ENCODE results near the gene MLLT3.

GRCh38 chr9:20363233-20363632 is 259.1 kb downstream of the MLLT3 start:
- TF ChIP-seq, protein P1, sequence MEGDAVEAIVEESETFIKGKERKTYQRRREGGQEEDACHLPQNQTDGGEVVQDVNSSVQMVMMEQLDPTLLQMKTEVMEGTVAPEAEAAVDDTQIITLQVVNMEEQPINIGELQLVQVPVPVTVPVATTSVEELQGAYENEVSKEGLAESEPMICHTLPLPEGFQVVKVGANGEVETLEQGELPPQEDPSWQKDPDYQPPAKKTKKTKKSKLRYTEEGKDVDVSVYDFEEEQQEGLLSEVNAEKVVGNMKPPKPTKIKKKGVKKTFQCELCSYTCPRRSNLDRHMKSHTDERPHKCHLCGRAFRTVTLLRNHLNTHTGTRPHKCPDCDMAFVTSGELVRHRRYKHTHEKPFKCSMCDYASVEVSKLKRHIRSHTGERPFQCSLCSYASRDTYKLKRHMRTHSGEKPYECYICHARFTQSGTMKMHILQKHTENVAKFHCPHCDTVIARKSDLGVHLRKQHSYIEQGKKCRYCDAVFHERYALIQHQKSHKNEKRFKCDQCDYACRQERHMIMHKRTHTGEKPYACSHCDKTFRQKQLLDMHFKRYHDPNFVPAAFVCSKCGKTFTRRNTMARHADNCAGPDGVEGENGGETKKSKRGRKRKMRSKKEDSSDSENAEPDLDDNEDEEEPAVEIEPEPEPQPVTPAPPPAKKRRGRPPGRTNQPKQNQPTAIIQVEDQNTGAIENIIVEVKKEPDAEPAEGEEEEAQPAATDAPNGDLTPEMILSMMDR (IDR thresholded peaks at IDR 0.05; ENCODE audit: low read length), result no peak
- TF ChIP-seq EZH2 (optimal IDR thresholded peaks at IDR 0.05; ENCODE audit: low read depth, low read length) (no peak), EZH2phosphoT487 (IDR thresholded peaks at IDR 0.05; ENCODE audit: low read length) (no peak)

All from MM.1S (cell line).